ENCODE results near the gene LPAR3. TPM values are rescaled to one million over a fixed set of nuclear protein-coding genes. Genes with fewer than 3 reads are reported as not detected.

The LPAR3 gene
- polyA plus RNA-seq, 1 of the 3 experiments (the other 2 are of a cell fraction), result 0.08 TPM

DNA sequence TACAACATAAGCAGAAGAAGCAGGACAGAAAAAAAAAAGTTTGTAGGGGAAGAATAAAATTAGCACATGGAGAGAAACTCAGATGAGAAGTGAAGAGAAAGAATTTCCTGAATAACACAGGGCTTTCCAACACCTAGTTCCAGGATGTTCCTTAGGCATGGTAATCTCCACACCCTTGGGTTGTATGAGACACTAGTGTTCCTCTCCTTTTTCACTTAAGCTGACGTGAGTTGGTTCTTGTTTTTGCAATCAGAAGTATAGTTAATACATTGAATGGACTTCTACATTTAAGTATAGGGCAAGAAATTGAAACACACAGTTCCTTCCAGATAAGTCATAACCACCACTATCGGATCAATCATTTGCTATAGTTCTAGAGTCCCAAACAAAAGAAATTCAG lies 51.0 kb downstream of the LPAR3 start:
- ChIA-PET POLR2A (no interaction called here), CTCF (interaction anchor here (1.5 kb wide), 1 partner anchor 14 kb away, joined by 5 read pairs; no protein-coding TSS in a partner anchor)
- no peak for DNase-seq

DNA sequence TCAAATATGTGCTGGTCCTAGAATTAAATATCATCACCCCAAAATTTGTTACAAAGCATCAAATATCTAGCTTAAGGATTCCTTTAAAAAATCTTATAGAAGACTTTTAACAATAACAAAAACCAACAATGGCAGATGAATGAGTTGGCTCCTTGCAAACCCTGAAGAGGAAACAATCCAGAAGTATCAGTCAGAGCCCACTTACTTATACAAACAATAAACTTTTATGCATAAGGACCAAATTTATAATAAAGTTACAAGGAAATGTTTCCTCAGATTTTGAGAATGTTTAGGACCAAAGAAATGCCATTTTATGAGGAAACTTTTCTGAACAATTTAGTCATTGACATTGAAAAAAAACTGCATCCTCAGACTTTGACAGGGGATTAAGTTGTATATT lies 52.7 kb downstream of the LPAR3 start:
- no peak for DNase-seq
- Histone ChIP-seq H3K4me2 (no peak overlapping the region), H2AFZ (ENCODE audit: low read depth) (no peak overlapping the region), H3K9ac (no peak overlapping the region), H3K9me3 (no peaks in the 10 kb centered on the region), H3K79me2 (ENCODE audit: insufficient read depth) (no peaks in the 10 kb centered on the region), H3F3A (replicated peaks; ENCODE audit: insufficient read depth) (peaks cover 4% of the 10 kb centered on the region), H3K4me3 (ENCODE audit: low read depth in 2 of 2, low read length in 1 of 2) (no peak overlapping the region), H4K20me1 (ENCODE audit: insufficient read depth) (no peaks in the 10 kb centered on the region), H3K4me1 (ENCODE audit: control insufficient read depth in 1 of 2, insufficient read depth in 2 of 2, low read depth in 1 of 2, low read length in 1 of 2) (peaks cover 0 to 7% of the 10 kb centered on the region in 2 experiments; a peak in 2 of 4 replicates), H3K27ac (ENCODE audit: low read depth in 2 of 2, low read length in 1 of 2) (no peak overlapping the region), H3K27me3 (ENCODE audit: insufficient read depth) (peaks cover 18% of the 10 kb centered on the region; the same call in 1 of the 2 replicates), H3K9me2 (no peaks in the 10 kb centered on the region), H3K36me3 (replicated peaks in 1 of 2; ENCODE audit: control insufficient read depth in 1 of 2, insufficient read depth in 2 of 2, low read length in 1 of 2) (no peaks in the 10 kb centered on the region)
- ChIA-PET POLR2A (no interaction called here), CTCF (no interaction called here)
- TF ChIP-seq TCF12 (IDR thresholded peaks at IDR 0.05), result no peak
- no peak for TF ChIP-seq FOXM1 (IDR thresholded peaks at IDR 0.05; ENCODE audit: low read depth)
- TF ChIP-seq TEAD4 (IDR thresholded peaks at IDR 0.05; ENCODE audit: borderline replicate concordance, insufficient read depth), result no peak
- TF ChIP-seq, protein P1, sequence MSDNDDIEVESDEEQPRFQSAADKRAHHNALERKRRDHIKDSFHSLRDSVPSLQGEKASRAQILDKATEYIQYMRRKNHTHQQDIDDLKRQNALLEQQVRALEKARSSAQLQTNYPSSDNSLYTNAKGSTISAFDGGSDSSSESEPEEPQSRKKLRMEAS (IDR thresholded peaks at IDR 0.05; ENCODE audit: low read depth), result no peak
- no peak for TF ChIP-seq YY1 (IDR thresholded peaks at IDR 0.05; ENCODE audit: low read depth)
- TF ChIP-seq EZH2phosphoT487 (IDR thresholded peaks at IDR 0.05; ENCODE audit: borderline replicate concordance, low read depth), result no peak
- TF ChIP-seq JUND (IDR thresholded peaks at IDR 0.05), result no peak
- TF ChIP-seq, protein P2, sequence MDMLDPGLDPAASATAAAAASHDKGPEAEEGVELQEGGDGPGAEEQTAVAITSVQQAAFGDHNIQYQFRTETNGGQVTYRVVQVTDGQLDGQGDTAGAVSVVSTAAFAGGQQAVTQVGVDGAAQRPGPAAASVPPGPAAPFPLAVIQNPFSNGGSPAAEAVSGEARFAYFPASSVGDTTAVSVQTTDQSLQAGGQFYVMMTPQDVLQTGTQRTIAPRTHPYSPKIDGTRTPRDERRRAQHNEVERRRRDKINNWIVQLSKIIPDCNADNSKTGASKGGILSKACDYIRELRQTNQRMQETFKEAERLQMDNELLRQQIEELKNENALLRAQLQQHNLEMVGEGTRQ (IDR thresholded peaks at IDR 0.05; ENCODE audit: borderline replicate concordance, low read depth, low read length), result no peak
- TF ChIP-seq, protein P3, sequence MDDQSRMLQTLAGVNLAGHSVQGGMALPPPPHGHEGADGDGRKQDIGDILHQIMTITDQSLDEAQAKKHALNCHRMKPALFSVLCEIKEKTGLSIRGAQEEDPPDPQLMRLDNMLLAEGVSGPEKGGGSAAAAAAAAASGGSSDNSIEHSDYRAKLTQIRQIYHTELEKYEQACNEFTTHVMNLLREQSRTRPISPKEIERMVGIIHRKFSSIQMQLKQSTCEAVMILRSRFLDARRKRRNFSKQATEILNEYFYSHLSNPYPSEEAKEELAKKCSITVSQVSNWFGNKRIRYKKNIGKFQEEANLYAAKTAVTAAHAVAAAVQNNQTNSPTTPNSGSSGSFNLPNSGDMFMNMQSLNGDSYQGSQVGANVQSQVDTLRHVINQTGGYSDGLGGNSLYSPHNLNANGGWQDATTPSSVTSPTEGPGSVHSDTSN (IDR thresholded peaks at IDR 0.05), result no peak
- TF ChIP-seq GATA2 (CRISPR knock-in tag; IDR thresholded peaks at IDR 0.05), result no peak
- TF ChIP-seq RAD21 (IDR thresholded peaks at IDR 0.05; ENCODE audit: low read length), result no peak
- TF ChIP-seq CHD2 (IDR thresholded peaks at IDR 0.05; ENCODE audit: low read length, partially characterized antibody), result no peak
- no peak for TF ChIP-seq POLR2AphosphoS5 (IDR thresholded peaks at IDR 0.05; ENCODE audit: low read depth, low read length)
- TF ChIP-seq RFX5 (IDR thresholded peaks at IDR 0.05; ENCODE audit: low read length), result no peak
- TF ChIP-seq FOSL2 (IDR thresholded peaks at IDR 0.05; ENCODE audit: borderline replicate concordance, low read depth), result no peak
- no peak for TF ChIP-seq MXI1 (IDR thresholded peaks at IDR 0.05; ENCODE audit: low read depth, low read length)
- TF ChIP-seq RCOR1 (IDR thresholded peaks at IDR 0.05; ENCODE audit: low read length), result no peak
- TF ChIP-seq, protein P4, sequence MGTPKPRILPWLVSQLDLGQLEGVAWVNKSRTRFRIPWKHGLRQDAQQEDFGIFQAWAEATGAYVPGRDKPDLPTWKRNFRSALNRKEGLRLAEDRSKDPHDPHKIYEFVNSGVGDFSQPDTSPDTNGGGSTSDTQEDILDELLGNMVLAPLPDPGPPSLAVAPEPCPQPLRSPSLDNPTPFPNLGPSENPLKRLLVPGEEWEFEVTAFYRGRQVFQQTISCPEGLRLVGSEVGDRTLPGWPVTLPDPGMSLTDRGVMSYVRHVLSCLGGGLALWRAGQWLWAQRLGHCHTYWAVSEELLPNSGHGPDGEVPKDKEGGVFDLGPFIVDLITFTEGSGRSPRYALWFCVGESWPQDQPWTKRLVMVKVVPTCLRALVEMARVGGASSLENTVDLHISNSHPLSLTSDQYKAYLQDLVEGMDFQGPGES (IDR thresholded peaks at IDR 0.05; ENCODE audit: low read depth, low read length), result no peak

More for the DNA sequence above, 51.0 kb downstream of the LPAR3 start:
- Histone ChIP-seq H2AFZ (ENCODE audit: low read depth) (no peak overlapping the region), H3K9me3 (no peaks in the 10 kb centered on the region), H4K20me1 (ENCODE audit: insufficient read depth) (no peaks in the 10 kb centered on the region), H3K9me2 (no peaks in the 10 kb centered on the region), H3K4me1 (ENCODE audit: control insufficient read depth in 1 of 2, insufficient read depth in 2 of 2, low read depth in 1 of 2, low read length in 1 of 2) (peaks cover 0 to 7% of the 10 kb centered on the region in 2 experiments; a peak in 2 of 4 replicates), H3K9ac (no peak overlapping the region), H3K27me3 (ENCODE audit: insufficient read depth) (peaks cover 18% of the 10 kb centered on the region; the same call in 1 of the 2 replicates), H3K27ac (ENCODE audit: low read depth in 2 of 2, low read length in 1 of 2) (no peak overlapping the region), H3K36me3 (replicated peaks in 1 of 2; ENCODE audit: control insufficient read depth in 1 of 2, insufficient read depth in 2 of 2, low read length in 1 of 2) (no peaks in the 10 kb centered on the region), H3F3A (replicated peaks; ENCODE audit: insufficient read depth) (no peaks in the 10 kb centered on the region), H3K79me2 (ENCODE audit: insufficient read depth) (no peaks in the 10 kb centered on the region), H3K4me3 (ENCODE audit: low read depth in 2 of 2, low read length in 1 of 2) (no peak overlapping the region), H3K4me2 (no peak overlapping the region)
- no peak for TF ChIP-seq GATA2 (CRISPR knock-in tag; IDR thresholded peaks at IDR 0.05)
- TF ChIP-seq RFX5 (IDR thresholded peaks at IDR 0.05; ENCODE audit: low read length), result no peak
- no peak for TF ChIP-seq SIN3A (IDR thresholded peaks at IDR 0.05; ENCODE audit: borderline replicate concordance, low read depth, low read length)
- 58% methylated on average over 2 of the region's 2 CpGs for WGBS (ENCODE audit: low lambda C conversion rate)

Data from SK-N-SH (cell line).